Loucy (cell line): ENCODE data around the gene TRMT10B.
"Not testable (repeated sequence)": the region's sequence is repeated elsewhere in the genome, so short reads cannot be mapped to it uniquely, and the experiment has no call there.

Experiments
- H2AFZ ChIP-seq: fragments of 200-600 bp; sonication (generic); 2 replicates; pipeline ENCODE4 v1.6.0; 2016; ENCODE audit warnings: antibody characterized with exemption, mild to moderate bottlenecking, low read length, moderate library complexity
- H3F3A ChIP-seq: fragments of 200-600 bp; 2 replicates; pipeline ENCODE4 v1.6.0; 2016; ENCODE audit warnings: antibody characterized with exemption, low read depth, mild to moderate bottlenecking
- H3K27me3 ChIP-seq: fragments of 200-600 bp; sonication (generic); 2 replicates; pipeline ENCODE4 v1.6.1; 2014; ENCODE audit warnings: low read length, mild to moderate bottlenecking; ENCODE audit not compliant: insufficient read depth, poor library complexity, severe bottlenecking
- H3K36me3 ChIP-seq: fragments of 200-600 bp; sonication (generic); 2 replicates; pipeline ENCODE4 v1.6.1; 2016; ENCODE audit warnings: low read length; ENCODE audit not compliant: insufficient read depth
- H3K4me1 ChIP-seq: fragments of 200-600 bp; sonication (generic); 2 replicates; pipeline ENCODE4 v1.5.1; 2014; ENCODE audit warnings: low read length, mild to moderate bottlenecking; ENCODE audit not compliant: insufficient read depth, poor library complexity, severe bottlenecking
- H3K4me2 ChIP-seq: fragments of 200-600 bp; sonication (generic); 2 replicates; pipeline ENCODE4 v1.6.0; 2014; ENCODE audit warnings: antibody characterized with exemption, low read length, low read depth, mild to moderate bottlenecking; ENCODE audit not compliant: poor library complexity, severe bottlenecking
- H3K4me3 ChIP-seq: fragments of 200-600 bp; sonication (generic); 2 replicates; pipeline ENCODE4 v1.5.1; 2014; ENCODE audit warnings: low read length, mild to moderate bottlenecking, mixed read lengths; ENCODE audit not compliant: poor library complexity, severe bottlenecking
- H3K79me2 ChIP-seq: fragments of 200-600 bp; sonication (generic); 2 replicates; pipeline ENCODE4 v1.6.1; 2014; ENCODE audit warnings: low read length; ENCODE audit not compliant: insufficient read depth
- H3K9ac ChIP-seq: fragments of 200-600 bp; sonication (generic); 2 replicates; pipeline ENCODE4 v1.6.0; 2014; ENCODE audit warnings: mild to moderate bottlenecking, low read depth, low read length, moderate library complexity; ENCODE audit not compliant: poor library complexity, severe bottlenecking
- H3K9me2 ChIP-seq: fragments of 200-600 bp; sonication (generic); replicated peaks from 2 replicates; pipeline ENCODE4 v1.6.1; 2016; ENCODE audit warnings: low read depth, low read length, mixed read lengths
- H3K9me3 ChIP-seq: fragments of 200-600 bp; sonication (generic); 2 replicates; pipeline ENCODE4 v1.6.1; 2014; ENCODE audit warnings: mild to moderate bottlenecking, antibody characterized with exemption, low read length, low read depth; ENCODE audit not compliant: insufficient read depth
- H4K20me1 ChIP-seq: fragments of 200-600 bp; sonication (generic); 2 replicates; pipeline ENCODE4 v1.6.0; 2014; ENCODE audit warnings: antibody characterized with exemption, low read length, mild to moderate bottlenecking; ENCODE audit not compliant: insufficient read depth, poor library complexity, severe bottlenecking
- EZH2phosphoT487 ChIP-seq: fragments of 200-600 bp; IDR thresholded peaks from 2 replicates; pipeline ENCODE4 v1.6.1; 2018; ENCODE audit warnings: antibody characterized with exemption, mild to moderate bottlenecking, moderate library complexity, borderline replicate concordance
- TF ChIP-seq, protein P1 (sequence below): fragments of 200-600 bp; sonication (generic); conservative IDR thresholded peaks from 2 replicates; pipeline ENCODE4 v1.5.1; 2014; ENCODE audit warnings: mild to moderate bottlenecking, antibody characterized with exemption, low read length

Gene TRMT10B

DNA sequence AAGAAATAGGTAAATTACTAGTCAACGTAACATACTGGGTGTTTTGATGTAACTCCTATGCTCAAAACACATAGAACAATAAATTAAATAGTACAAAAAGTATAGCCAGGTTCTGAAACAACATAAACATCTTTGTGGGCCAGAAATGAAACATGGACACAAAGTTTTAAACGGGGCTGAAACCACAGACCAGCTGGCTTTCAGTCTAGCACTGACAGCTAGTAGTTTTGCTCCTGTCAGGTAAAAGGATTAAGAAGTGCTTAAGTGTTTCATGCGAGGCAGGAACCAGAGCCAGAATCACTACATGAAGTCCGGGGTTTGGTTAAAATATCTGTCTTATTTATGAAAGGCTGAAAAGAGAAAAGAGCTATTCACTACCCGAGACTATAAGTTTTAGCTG, 66.5 kb downstream of the TRMT10B start:
- Histone ChIP-seq H3K27me3 (no peaks in the 10 kb centered on the region), H2AFZ (no peak overlapping the region), H3K4me2 (no peak overlapping the region), H3K36me3 (peaks cover 33% of the 10 kb centered on the region; the same call in 1 of the 2 replicates), H3K4me1 (no peaks in the 10 kb centered on the region), H3K9ac (no peak overlapping the region), H3K4me3 (no peak overlapping the region), H3F3A (no peaks in the 10 kb centered on the region), H4K20me1 (no peaks in the 10 kb centered on the region), H3K9me2 (no peaks in the 10 kb centered on the region), H3K9me3 (no peaks in the 10 kb centered on the region), H3K79me2 (no peaks in the 10 kb centered on the region; the same call in 1 of the 2 replicates)
- TF ChIP-seq EZH2phosphoT487: no peak
- TF ChIP-seq, protein P1, sequence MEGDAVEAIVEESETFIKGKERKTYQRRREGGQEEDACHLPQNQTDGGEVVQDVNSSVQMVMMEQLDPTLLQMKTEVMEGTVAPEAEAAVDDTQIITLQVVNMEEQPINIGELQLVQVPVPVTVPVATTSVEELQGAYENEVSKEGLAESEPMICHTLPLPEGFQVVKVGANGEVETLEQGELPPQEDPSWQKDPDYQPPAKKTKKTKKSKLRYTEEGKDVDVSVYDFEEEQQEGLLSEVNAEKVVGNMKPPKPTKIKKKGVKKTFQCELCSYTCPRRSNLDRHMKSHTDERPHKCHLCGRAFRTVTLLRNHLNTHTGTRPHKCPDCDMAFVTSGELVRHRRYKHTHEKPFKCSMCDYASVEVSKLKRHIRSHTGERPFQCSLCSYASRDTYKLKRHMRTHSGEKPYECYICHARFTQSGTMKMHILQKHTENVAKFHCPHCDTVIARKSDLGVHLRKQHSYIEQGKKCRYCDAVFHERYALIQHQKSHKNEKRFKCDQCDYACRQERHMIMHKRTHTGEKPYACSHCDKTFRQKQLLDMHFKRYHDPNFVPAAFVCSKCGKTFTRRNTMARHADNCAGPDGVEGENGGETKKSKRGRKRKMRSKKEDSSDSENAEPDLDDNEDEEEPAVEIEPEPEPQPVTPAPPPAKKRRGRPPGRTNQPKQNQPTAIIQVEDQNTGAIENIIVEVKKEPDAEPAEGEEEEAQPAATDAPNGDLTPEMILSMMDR: no peak

DNA sequence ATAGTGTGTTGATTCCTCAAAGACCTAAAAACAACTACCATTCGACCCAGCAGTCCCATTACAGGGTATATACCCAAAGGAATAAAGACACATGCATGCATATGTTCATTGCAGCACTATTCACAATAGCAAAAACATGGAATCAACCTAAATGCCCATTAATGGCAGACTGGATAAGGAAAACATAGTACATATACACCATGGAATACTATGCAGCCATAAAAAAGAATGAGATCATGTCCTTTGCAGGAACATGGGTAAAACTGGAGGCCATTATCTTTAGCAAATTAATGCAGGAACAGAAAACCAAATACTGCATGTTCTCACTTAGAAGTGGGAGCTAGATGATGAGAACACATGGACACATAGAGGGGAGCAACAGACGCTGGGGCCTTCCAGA, 71.6 kb downstream of the TRMT10B start:
- H3K9me2 ChIP-seq, H3K9me3 ChIP-seq, H3K27me3 ChIP-seq, H2AFZ ChIP-seq, H3K4me2 ChIP-seq, H3K79me2 ChIP-seq, H3F3A ChIP-seq, H3K4me1 ChIP-seq, H3K9ac ChIP-seq, H4K20me1 ChIP-seq, H3K4me3 ChIP-seq: not testable (repeated sequence)
- peaks cover 38% of the 10 kb centered on the region; the same call in 1 of the 2 replicates for H3K36me3 ChIP-seq

- H3F3A ChIP-seq: no peaks in the 10 kb centered on the region
- TF ChIP-seq, protein P1: no peak
- TF ChIP-seq EZH2phosphoT487: no peak
- H3K4me3 ChIP-seq: no peak overlapping the region
- H3K4me2 ChIP-seq: no peak overlapping the region
- no peak overlapping the region for H2AFZ ChIP-seq
- H3K36me3 ChIP-seq: peaks cover 28% of the 10 kb centered on the region; the same call in 1 of the 2 replicates
- H4K20me1 ChIP-seq: no peaks in the 10 kb centered on the region
- H3K79me2 ChIP-seq: no peaks in the 10 kb centered on the region
- no peaks in the 10 kb centered on the region for H3K4me1 ChIP-seq
- H3K9ac ChIP-seq: no peak overlapping the region
- H3K9me3 ChIP-seq: no peaks in the 10 kb centered on the region
- no peaks in the 10 kb centered on the region for H3K27me3 ChIP-seq
- no peaks in the 10 kb centered on the region for H3K9me2 ChIP-seq
Measured at GRCh38 chr9:37827483-37828165, 74.0 kb downstream of the TRMT10B start.
